Astrocyte of the cerebellum (primary cell): ENCODE data around the gene CAMK2B.

Experiments used
- DNase-seq: peaks from one replicate; pipeline ENCODE4 v3.0.0-alpha.2; 2011; ENCODE audit warnings: low read depth
- H3K4me3 ChIP-seq: 2 replicates; pipeline ENCODE4 v1.5.1; 2011; ENCODE audit warnings: mild to moderate bottlenecking, low read depth, low read length, moderate library complexity
- CTCF ChIP-seq: IDR thresholded peaks from 2 replicates; pipeline ENCODE4 v1.5.1; 2012; ENCODE audit warnings: low read length, low read depth, moderate library complexity, mild to moderate bottlenecking; ENCODE audit errors: missing control alignments
- in situ Hi-C: cut with HindIII; loops from 2 replicates; pipeline ENCODE4 v1.10.0; 2017; ENCODE audit warnings: low sequenced_read_pairs

The CAMK2B gene

DNA sequence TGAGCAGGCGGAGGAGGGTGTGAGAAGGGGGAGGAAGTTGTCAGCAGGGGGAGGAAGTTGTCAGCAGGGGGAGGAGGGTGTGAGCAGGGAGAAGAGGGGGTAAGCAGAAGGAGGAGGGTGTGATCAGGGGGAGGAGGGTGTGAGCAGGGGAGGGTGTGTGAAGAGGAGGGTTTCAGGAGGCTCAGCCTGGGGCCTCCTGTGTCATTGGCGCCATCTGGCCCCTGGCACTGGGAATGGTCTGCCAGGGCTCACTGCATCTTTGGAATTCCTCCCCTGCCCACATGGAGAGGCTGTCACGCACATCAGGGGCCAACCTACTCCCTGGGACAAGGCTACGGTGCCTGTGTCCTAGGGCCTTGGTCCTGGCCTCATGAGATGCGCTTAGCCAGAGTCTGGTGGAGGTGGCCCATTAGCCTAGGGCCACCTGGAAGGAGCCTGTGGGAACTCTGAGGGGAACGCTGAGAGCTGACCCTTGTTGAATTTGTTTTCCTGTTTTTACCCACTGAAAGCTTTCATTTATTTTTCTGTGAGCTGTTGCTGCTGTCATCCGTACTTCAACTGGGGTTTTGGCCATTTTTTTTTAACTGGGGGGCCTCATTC lies 18.0 kb downstream of the CAMK2B start:
- in situ Hi-C loops = no loop called here
- no peak for TF ChIP-seq CTCF
- no peak overlapping the region for H3K4me3 ChIP-seq
- no peak for DNase-seq

- H3K4me3 ChIP-seq = no peak overlapping the region
- no peak for TF ChIP-seq CTCF
- DNase-seq = no peak
- in situ Hi-C loops = no loop called here
These were observed 18.8 kb downstream of the CAMK2B start for GRCh38 chr7:44306606-44307005.

- no peak overlapping the region for H3K4me3 ChIP-seq
- in situ Hi-C loops = no loop called here
- no peak for DNase-seq
- no peak for TF ChIP-seq CTCF
These were observed 19.6 kb downstream of the CAMK2B start for GRCh38 chr7:44305564-44306507.

DNA sequence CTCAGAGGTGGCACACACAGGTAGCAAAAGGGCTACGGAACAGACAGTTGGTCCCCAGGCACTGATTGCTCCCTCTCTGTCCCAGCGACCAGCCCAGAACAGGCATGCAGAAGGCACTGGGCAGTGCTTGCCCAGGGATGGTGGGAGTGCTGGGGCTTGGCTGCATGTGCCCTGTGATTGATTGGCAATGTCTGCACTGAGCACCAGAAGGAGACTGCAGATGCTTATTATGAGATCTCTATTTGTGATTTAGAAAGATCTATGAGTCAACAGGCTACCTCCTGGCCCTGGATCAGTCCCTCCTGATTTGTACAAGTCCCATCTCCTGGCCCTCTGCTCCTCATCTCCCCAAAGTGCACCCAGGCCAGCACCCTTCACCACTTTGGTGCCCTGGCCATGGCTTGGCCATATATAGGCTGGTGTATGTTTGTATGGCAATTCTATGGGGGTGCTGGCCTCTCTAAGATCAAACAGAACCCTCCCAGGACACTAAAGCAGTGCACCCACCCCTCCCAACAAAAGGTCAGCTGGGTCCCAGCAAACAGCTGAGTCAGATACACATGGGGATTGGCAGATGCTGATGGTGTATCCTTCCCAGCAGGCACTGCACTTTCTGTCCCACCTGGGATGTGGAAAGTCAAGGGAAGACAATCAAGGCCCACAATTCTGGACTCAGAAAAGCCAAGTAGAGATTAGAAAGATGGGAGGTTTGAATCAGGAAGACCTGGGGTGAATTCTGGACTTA lies 30.9 kb downstream of the CAMK2B start:
- no peak overlapping the region for H3K4me3 ChIP-seq
- in situ Hi-C loops = no loop called here
- no peak for TF ChIP-seq CTCF
- DNase-seq = no peak

DNA sequence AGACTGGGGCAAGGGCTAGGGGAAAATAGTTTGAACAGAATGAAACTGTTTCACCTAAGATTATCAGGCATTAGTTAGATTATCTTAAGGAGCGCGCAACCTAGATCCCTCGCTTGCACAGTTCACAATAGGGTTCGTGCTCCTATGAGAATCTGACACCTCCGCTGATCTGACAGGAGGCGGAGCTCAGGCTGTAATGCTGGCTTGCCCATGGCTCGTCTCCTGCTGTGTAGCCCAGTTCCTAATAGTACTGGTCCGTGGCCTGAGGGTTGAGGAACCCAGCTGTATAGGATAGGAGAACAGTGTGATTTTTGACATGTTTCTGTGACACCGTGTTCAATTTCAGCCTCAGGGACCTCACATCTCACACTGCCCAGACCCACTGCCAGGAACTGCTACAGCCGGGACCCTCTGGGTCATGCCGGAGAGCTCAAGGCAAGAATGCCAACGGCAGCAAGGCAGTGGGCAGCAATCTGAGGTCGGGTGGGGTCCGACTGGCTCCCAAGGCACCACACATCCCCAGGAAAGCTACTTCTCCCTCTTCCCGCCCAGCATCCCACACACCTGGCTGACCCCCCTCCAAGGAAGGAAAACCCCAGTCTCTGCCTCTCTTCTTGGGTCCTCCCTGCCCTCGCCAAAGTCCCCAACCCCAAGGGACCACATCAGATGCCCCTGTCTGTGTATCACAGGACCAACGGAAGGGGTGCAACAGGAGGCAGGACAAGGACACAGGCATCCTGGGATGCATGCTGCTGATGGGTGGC lies 31.7 kb downstream of the CAMK2B start:
- no peak for DNase-seq
- no peak for TF ChIP-seq CTCF
- H3K4me3 ChIP-seq = no peak overlapping the region
- in situ Hi-C loops = no loop called here

DNA sequence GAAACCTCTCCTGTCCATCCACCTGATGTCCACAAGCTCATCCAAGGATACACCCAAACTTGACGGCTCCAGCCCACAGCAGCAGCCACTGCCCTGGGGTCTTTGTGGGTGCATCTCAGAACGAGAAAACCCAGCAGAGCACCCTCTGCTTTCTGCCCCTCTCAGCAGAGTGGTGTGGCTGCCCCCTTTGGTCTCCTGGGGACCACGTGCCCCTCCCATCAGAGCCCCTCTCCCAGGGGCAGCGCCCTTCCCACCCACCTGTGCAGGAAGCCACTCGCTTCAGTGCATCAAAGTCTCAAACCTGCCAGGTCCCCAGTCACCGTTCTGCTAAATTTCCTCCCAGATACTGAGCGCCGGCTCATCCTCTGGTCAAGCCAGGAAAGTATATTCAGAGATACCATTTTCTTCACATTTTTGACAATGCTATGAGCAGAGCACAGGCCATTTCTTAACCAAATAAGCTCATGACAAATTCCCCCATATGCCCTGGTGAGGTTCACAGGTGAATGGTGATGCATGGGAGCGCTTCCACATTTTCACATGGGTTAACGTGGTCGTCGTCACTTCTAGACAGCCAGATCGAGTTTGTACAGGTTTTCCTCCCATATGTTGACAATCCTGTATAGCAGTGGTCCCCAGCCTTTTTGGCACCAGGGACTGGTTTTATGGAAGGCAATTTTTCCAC lies 32.4 kb downstream of the CAMK2B start:
- no peak for TF ChIP-seq CTCF
- no peak overlapping the region for H3K4me3 ChIP-seq
- in situ Hi-C loops = no loop called here
- no peak for DNase-seq
